KBM-7 (cell line): Measurements from ENCODE around the gene PLEKHG3.
A peak's percentile ranks its signal among the peaks of the same experiment; 100 is the strongest.

Experiments
- DNase-seq: peaks from one replicate; pipeline ENCODE4 v3.0.0-alpha.2; 2015
- in situ Hi-C: fragments of 300-500 bp; cut with MboI; formaldehyde crosslinking; loops from 2 replicates; pipeline ENCODE4 v1.14.3; 2020; ENCODE audit warnings: low sequenced_read_pairs, low pct_unique_long_range_greater_than_20kb, mixed read lengths

The PLEKHG3 gene

GRCh38 chr14:64704743-64705380, 638 bp downstream of the PLEKHG3 start:
- DNase-seq = peak; percentile 43
- in situ Hi-C loops = no loop called here

- in situ Hi-C loops = no loop called here
- DNase-seq = peak; percentile 86
Observed at GRCh38 chr14:64705381-64706118, 1.3 kb downstream of the PLEKHG3 start.

DNA sequence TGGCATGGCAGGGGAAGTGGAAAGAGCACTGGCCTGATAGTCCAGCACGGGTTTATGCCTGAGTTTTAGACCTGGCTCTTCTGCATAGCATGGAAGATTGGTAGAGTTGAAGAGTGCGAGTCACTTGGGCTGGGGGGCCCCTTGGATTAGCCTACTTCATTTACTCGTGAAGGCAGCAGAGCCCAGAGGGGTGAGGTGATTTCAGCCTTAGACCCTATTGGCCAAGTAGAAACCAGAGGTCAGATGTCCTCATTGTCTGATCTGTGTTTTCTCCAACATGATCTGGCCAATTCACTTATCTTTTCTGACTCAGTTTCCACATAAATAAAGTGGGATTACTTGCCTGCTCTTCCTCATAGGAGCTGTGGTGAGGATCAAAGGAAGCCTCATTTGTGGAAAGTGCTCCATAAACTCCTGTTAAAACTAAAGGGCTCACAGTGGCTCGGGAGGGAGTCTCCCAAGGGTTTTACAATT, 1.9 kb downstream of the PLEKHG3 start:
- DNase-seq = no peak
- in situ Hi-C loops = no loop called here

GRCh38 chr14:64706593-64707193, 2.5 kb downstream of the PLEKHG3 start:
- DNase-seq = no peak
- in situ Hi-C loops = no loop called here

DNA sequence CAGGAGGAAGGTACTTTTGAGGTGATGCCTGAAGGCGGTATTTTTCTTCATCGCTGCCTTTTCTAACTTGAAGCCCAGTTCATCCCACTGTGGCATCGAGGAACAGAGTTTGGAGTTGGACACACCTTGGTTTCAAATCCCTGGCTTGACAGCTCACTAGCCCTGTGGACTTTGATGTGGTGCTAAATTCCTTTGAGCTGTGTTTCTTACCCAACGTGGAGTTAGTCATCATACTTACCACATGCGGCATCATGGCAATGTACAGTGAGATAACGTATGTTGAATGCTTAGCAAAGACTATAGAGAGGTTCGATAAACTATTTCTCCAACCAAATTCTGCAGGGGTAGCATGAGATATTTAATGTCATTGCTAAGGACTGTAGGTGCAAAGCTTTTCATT, 3.4 kb downstream of the PLEKHG3 start:
- no peak for DNase-seq

DNA sequence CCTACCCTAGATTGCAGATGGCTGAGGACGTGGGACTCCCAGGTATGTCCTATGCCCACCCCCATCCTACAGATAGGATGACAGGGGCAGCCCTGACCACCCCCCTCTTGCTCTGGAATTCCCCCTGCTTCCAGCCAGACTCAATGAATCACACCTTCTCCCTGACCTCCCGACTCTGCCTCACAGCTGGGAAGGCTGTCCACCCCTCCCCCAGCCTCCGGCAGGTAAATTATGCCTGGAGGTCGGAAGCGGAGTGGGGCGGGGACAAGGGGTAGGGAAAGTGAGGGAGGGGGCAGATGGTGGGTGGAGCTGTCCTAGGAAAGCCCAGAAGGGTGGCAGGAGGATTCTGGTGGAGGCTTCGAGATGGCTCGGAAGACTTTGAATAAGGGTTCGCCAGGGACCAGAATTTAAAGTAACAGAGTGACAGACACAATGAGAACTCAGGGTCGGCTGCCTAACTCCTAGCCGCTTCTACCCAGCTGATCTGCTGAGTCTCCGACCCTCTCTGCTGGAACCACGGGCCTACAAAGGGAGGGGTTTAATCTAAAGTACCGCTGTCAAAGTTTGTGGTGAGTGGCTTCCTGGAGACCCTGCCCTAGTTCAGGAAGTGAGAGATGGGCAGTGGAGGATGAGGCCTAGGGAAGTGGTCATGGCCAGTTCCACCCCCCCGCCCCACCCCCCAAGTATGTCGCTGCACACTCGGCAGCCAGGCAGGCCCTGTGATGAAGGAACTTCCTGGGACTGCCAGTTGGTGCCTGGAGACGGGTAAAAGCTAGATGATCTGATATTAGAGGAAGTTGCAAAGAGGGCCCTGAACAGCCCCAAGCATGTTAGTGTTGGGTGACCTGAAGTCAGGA, 4.2 kb downstream of the PLEKHG3 start:
- in situ Hi-C loops = no loop called here

More for the DNA sequence above, 3.4 kb downstream of the PLEKHG3 start:
- in situ Hi-C loops = no loop called here

DNA sequence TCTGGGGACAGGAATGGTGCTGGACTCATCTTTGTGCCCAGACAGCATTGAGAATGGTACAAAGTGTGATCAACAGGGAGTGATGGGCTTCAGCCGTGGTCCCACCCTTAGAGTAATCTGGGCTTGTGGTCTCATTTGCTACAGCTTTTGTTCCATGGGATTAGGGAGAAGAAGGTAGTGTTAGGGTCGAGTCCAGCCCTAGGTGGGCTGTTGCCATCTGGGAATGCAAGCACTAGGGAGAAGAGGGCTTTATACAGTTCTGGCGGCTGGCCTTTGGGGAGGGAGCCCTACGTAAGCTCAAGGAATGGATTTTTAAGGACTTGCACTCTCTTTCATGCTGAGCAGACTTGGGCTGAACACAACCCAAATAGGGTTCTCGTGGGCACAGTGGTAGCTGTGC, 4.9 kb downstream of the PLEKHG3 start:
- no peak for DNase-seq
- in situ Hi-C loops = no loop called here

More for the DNA sequence above, 4.2 kb downstream of the PLEKHG3 start:
- DNase-seq = peak; percentile 94

DNA sequence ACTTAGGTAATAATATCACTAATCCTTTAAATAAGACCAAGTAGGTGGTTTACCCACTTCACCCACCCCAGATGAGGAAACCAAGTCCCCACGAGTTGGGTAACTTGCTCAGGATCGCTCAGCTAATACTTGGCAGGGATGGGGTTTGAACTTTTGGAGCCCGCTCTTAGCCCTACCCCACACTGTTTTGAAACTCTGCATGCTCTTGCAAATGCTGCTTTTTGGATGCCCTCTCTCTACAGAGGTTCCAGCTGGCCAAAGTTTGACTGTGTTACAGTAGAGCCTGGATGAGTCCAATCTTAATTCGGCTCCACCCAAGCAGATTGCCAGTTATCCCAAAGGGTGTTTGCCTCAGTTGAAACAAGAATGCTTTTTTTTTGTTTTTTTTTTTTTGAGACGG, 6.8 kb downstream of the PLEKHG3 start:
- in situ Hi-C loops = no loop called here
- DNase-seq = no peak

- in situ Hi-C loops = no loop called here
- DNase-seq = no peak
Observed at GRCh38 chr14:64713677-64714076, 9.5 kb downstream of the PLEKHG3 start.

- in situ Hi-C loops = no loop called here
- no peak for DNase-seq
Observed at GRCh38 chr14:64714432-64715025, 10.3 kb downstream of the PLEKHG3 start.

GRCh38 chr14:64715146-64715627, 11.0 kb downstream of the PLEKHG3 start:
- in situ Hi-C loops = no loop called here
- DNase-seq = no peak

DNA sequence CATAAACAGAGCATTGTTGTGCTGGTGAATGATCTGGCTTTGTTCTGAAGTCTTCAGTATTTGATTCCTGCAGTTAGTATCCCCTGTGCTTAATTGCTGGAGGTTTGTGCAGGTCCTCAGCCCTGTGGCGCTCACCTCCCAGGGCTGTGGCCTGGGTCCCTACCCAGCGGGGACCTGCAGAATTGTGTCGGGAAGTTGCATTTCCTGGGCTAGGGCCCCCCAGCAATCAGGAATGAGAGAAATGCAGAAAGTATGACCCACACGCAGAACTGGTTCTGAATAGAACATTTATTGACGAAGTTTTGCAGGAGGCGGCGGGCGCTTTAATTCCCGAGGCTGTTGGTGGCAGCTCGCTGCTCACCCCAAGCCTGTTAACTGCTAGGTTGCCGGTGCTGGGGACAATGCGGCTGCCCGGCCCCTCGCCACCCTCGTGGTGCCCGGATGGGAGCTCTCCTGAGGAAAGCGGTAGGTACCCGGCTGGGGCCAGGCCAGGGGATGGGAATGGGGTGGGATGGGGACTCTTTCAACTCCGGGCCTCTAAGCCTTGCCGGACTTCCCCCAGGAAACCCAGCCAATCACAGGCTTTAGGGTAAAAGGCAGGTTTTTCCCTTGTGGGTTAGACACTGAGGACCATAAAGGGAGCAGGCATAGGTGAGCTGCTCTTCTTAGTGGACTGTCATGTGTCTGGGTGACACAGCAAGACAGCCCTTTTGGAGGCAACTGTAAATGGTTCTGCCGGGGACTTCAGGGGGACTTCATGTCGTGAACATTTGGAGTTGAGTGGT, 11.6 kb downstream of the PLEKHG3 start:
- DNase-seq = no peak
- in situ Hi-C loops = no loop called here

DNA sequence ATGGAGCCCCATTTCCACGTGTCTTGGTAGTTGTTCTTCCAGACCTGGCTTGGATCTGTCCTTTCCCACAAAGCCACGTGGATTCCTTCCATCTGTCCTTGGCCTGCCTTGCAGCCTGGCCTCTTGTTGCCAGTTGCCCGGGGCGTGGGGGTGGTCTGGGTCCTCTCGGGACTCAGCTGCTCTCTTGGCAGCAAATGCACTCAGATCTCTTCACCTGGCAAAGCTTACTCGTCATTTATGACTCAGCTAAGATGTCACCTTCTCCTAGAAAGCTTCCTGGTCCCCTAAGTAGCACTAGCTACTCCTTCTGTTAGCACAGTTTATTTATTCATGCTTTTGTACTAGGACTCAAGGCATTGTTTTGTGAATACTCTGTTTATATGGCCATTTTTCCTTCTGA, 13.6 kb downstream of the PLEKHG3 start:
- no peak for DNase-seq
- in situ Hi-C loops = no loop called here

GRCh38 chr14:64718762-64719161, 14.5 kb downstream of the PLEKHG3 start:
- in situ Hi-C loops = no loop called here
- DNase-seq = no peak

GRCh38 chr14:64719601-64720000, 15.4 kb downstream of the PLEKHG3 start:
- in situ Hi-C loops = no loop called here

GRCh38 chr14:64720131-64720576, 15.9 kb downstream of the PLEKHG3 start:
- DNase-seq = no peak
- in situ Hi-C loops = no loop called here

More at GRCh38 chr14:64719601-64720000, 15.4 kb downstream of the PLEKHG3 start:
- DNase-seq = no peak

DNA sequence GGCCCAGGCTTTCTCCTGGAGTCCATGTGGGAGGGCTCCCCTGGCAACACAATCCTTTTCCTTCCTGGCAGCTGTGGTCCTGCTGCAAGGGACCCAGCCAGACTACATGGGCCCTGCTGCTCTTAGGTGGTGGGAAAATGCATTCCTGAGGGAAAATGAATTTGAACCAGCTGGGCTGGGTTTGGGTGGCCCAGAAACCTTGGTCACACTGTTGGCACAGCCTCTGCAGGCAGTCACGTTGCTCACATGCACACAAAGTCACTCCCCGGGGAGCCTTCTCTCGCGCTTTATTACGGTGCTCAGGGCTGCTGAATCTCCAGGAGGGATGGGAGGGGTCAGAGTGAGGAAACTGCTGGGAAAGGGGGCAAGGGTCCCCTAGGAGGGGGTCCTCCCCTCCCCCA, 17.2 kb downstream of the PLEKHG3 start:
- DNase-seq = no peak
- in situ Hi-C loops = no loop called here

DNA sequence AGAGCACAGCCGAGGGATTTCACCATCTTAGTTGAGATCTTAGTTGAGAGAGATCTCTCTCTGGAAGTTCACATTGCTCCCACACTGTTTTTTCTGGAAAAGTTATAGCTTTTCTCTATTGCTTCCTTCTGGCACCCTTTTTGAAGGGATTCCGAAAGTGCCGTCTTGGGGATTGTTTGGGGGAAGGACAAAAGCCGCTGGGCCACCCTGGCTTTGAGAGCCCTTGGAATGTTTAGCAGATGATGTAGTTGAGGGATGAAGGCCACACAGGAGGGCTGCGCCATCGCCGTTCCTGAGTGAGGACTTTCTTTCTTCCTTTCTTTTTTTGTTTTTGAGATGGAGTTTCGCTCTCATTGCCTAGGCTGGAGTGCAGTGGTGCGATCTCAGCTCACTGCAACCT, 17.7 kb downstream of the PLEKHG3 start:
- DNase-seq = no peak
- in situ Hi-C loops = no loop called here
